Measurements from ENCODE around the gene ECHDC3.

ECHDC3 gene

GRCh38 chr10:11795101-11795920, 53.1 kb downstream of the ECHDC3 start:
- Mint-ChIP-seq H3K4me1 (peaks cover 4% of the 10 kb centered on the region), H3K27ac (no peak overlapping the region), H3K27me3 (peaks cover 12% of the 10 kb centered on the region), H3K4me3 (no peak overlapping the region), H3K36me3 (no peaks in the 10 kb centered on the region), H3K9me3 (no peaks in the 10 kb centered on the region)
- ATAC-seq (ENCODE audit: low read depth) (no peak), DNase-seq (ENCODE audit: low spot score in 2 of 2) (no peak)

GRCh38 chr10:11796474-11796873, 54.3 kb downstream of the ECHDC3 start:
- no peaks in the 10 kb centered on the region for H3K36me3 Mint-ChIP-seq
- peaks cover 4% of the 10 kb centered on the region for H3K4me1 Mint-ChIP-seq
- ATAC-seq (ENCODE audit: low read depth), result no peak
- DNase-seq (ENCODE audit: low spot score in 2 of 2), result no peak
- no peaks in the 10 kb centered on the region for H3K9me3 Mint-ChIP-seq
- H3K27ac Mint-ChIP-seq, result no peak overlapping the region
- no peak overlapping the region for H3K4me3 Mint-ChIP-seq
- peaks cover 7% of the 10 kb centered on the region for H3K27me3 Mint-ChIP-seq

GRCh38 chr10:11797281-11797680, 55.1 kb downstream of the ECHDC3 start:
- Mint-ChIP-seq H3K4me3 (no peak overlapping the region), H3K9me3 (no peaks in the 10 kb centered on the region), H3K36me3 (no peaks in the 10 kb centered on the region), H3K27ac (no peak overlapping the region), H3K4me1 (peaks cover 4% of the 10 kb centered on the region), H3K27me3 (peaks cover 4% of the 10 kb centered on the region)
- DNase-seq (ENCODE audit: low spot score in 2 of 2) (no peak), ATAC-seq (ENCODE audit: low read depth) (no peak)

- no peak overlapping the region for H3K27ac Mint-ChIP-seq
- peaks cover 4% of the 10 kb centered on the region for H3K4me1 Mint-ChIP-seq
- no peaks in the 10 kb centered on the region for H3K9me3 Mint-ChIP-seq
- peaks cover 7% of the 10 kb centered on the region for H3K27me3 Mint-ChIP-seq
- no peak for DNase-seq (ENCODE audit: low spot score in 2 of 2)
- no peak for ATAC-seq (ENCODE audit: low read depth)
- H3K36me3 Mint-ChIP-seq, result no peaks in the 10 kb centered on the region
- H3K4me3 Mint-ChIP-seq, result no peak overlapping the region
Measured at GRCh38 chr10:11797847-11798633, 55.9 kb downstream of the ECHDC3 start.

- no peaks in the 10 kb centered on the region for H3K9me3 Mint-ChIP-seq
- ATAC-seq (ENCODE audit: low read depth) (no peak), DNase-seq (ENCODE audit: low spot score in 2 of 2) (no peak)
- H3K27ac Mint-ChIP-seq, result no peak overlapping the region
- peaks cover 4% of the 10 kb centered on the region for H3K4me1 Mint-ChIP-seq
- H3K27me3 Mint-ChIP-seq, result peaks cover 7% of the 10 kb centered on the region
- H3K36me3 Mint-ChIP-seq, result no peaks in the 10 kb centered on the region
- no peak overlapping the region for H3K4me3 Mint-ChIP-seq
Measured at GRCh38 chr10:11798845-11799735, 56.9 kb downstream of the ECHDC3 start.

- DNase-seq (ENCODE audit: low spot score in 2 of 2) (no peak), ATAC-seq (ENCODE audit: low read depth) (no peak)
- Mint-ChIP-seq H3K36me3 (no peaks in the 10 kb centered on the region), H3K9me3 (no peaks in the 10 kb centered on the region), H3K4me3 (no peak overlapping the region), H3K27ac (no peak overlapping the region), H3K4me1 (peaks cover 4% of the 10 kb centered on the region), H3K27me3 (peaks cover 7% of the 10 kb centered on the region)
Measured at GRCh38 chr10:11799736-11800080, 57.5 kb downstream of the ECHDC3 start.

GRCh38 chr10:11804336-11804735, 62.2 kb downstream of the ECHDC3 start:
- Mint-ChIP-seq H3K27ac (no peak overlapping the region), H3K27me3 (peaks cover 9% of the 10 kb centered on the region), H3K4me1 (no peaks in the 10 kb centered on the region), H3K9me3 (no peaks in the 10 kb centered on the region), H3K4me3 (no peak overlapping the region), H3K36me3 (no peaks in the 10 kb centered on the region)
- DNase-seq (ENCODE audit: low spot score in 2 of 2), result no peak
- ATAC-seq (ENCODE audit: low read depth), result no peak

- DNase-seq (ENCODE audit: low spot score in 2 of 2) (no peak), ATAC-seq (ENCODE audit: low read depth) (no peak)
- H3K27me3 Mint-ChIP-seq, result peaks cover 11% of the 10 kb centered on the region
- no peaks in the 10 kb centered on the region for H3K9me3 Mint-ChIP-seq
- no peak overlapping the region for H3K4me3 Mint-ChIP-seq
- H3K36me3 Mint-ChIP-seq, result no peaks in the 10 kb centered on the region
- H3K4me1 Mint-ChIP-seq, result no peaks in the 10 kb centered on the region
- H3K27ac Mint-ChIP-seq, result no peak overlapping the region
Measured at GRCh38 chr10:11805792-11806191, 63.6 kb downstream of the ECHDC3 start.

GRCh38 chr10:11806706-11807105, 64.5 kb downstream of the ECHDC3 start:
- peaks cover 11% of the 10 kb centered on the region for H3K27me3 Mint-ChIP-seq
- H3K9me3 Mint-ChIP-seq, result no peaks in the 10 kb centered on the region
- H3K27ac Mint-ChIP-seq, result no peak overlapping the region
- H3K4me3 Mint-ChIP-seq, result no peak overlapping the region
- H3K36me3 Mint-ChIP-seq, result no peaks in the 10 kb centered on the region
- no peak for ATAC-seq (ENCODE audit: low read depth)
- no peaks in the 10 kb centered on the region for H3K4me1 Mint-ChIP-seq
- DNase-seq (ENCODE audit: low spot score in 2 of 2), result no peak

GRCh38 chr10:11808808-11809207, 66.6 kb downstream of the ECHDC3 start:
- Mint-ChIP-seq H3K27ac (no peak overlapping the region), H3K4me3 (no peak overlapping the region), H3K27me3 (peaks cover 9% of the 10 kb centered on the region), H3K36me3 (no peaks in the 10 kb centered on the region), H3K9me3 (no peaks in the 10 kb centered on the region), H3K4me1 (no peaks in the 10 kb centered on the region)
- DNase-seq (ENCODE audit: low spot score in 2 of 2), result no peak
- no peak for ATAC-seq (ENCODE audit: low read depth)

GRCh38 chr10:11810313-11810766, 68.2 kb downstream of the ECHDC3 start:
- ATAC-seq (ENCODE audit: low read depth), result no peak
- no peaks in the 10 kb centered on the region for H3K36me3 Mint-ChIP-seq
- H3K27ac Mint-ChIP-seq, result no peak overlapping the region
- H3K4me3 Mint-ChIP-seq, result no peak overlapping the region
- no peaks in the 10 kb centered on the region for H3K4me1 Mint-ChIP-seq
- DNase-seq (ENCODE audit: low spot score in 2 of 2), result no peak
- H3K9me3 Mint-ChIP-seq, result no peaks in the 10 kb centered on the region
- H3K27me3 Mint-ChIP-seq, result peaks cover 8% of the 10 kb centered on the region

GRCh38 chr10:11810973-11811372, 68.8 kb downstream of the ECHDC3 start:
- H3K4me1 Mint-ChIP-seq, result no peaks in the 10 kb centered on the region
- H3K27me3 Mint-ChIP-seq, result peaks cover 8% of the 10 kb centered on the region
- ATAC-seq (ENCODE audit: low read depth) (no peak), DNase-seq (ENCODE audit: low spot score in 2 of 2) (no peak)
- no peak overlapping the region for H3K4me3 Mint-ChIP-seq
- no peaks in the 10 kb centered on the region for H3K36me3 Mint-ChIP-seq
- no peak overlapping the region for H3K27ac Mint-ChIP-seq
- no peaks in the 10 kb centered on the region for H3K9me3 Mint-ChIP-seq

- Mint-ChIP-seq H3K27ac (no peak overlapping the region), H3K27me3 (peaks cover 5% of the 10 kb centered on the region), H3K9me3 (no peaks in the 10 kb centered on the region), H3K4me1 (no peaks in the 10 kb centered on the region), H3K36me3 (no peaks in the 10 kb centered on the region), H3K4me3 (no peak overlapping the region)
- no peak for ATAC-seq (ENCODE audit: low read depth)
- DNase-seq (ENCODE audit: low spot score in 2 of 2), result no peak
Measured at GRCh38 chr10:11813177-11813576, 71.0 kb downstream of the ECHDC3 start.
